Omental fat pad (tissue), 4 donors: ENCODE results near the gene ZSCAN31. TPM values are rescaled to one million over a fixed set of nuclear protein-coding genes. Genes with fewer than 3 reads are reported as not detected.
A peak's percentile ranks its signal among the peaks of the same experiment; 100 is the strongest.

Experiments
- ATAC-seq: fragments of 150-250 bp; one replicate; pipeline ENCODE4 v1.9.1; 2016; ENCODE audit warnings: mild to moderate bottlenecking, moderate library complexity; ENCODE audit not compliant: low FRiP score
- DNase-seq: peaks from one replicate; pipeline ENCODE4 v3.0.0-alpha.2; 2019; ENCODE audit warnings: low spot score
- total RNA-seq, 4 donors: library from RNA; depleted of rRNA; stranded (reverse); fragments of >200 nt; gene quantifications; one replicate each; pipeline ENCODE4 v1.1.0, GENCODE V29; 2016
- TF ChIP-seq, protein P1 (sequence below), 3 donors: fragments of 450-650 bp; IDR thresholded peaks; one replicate each; pipeline ENCODE4 v1.5.1; 2016 to 2017; ENCODE audit warnings: antibody characterized with exemption in 3 of 3, mild to moderate bottlenecking in 3 of 3, moderate library complexity in 2 of 3

Gene ZSCAN31
- total RNA-seq, 4 donors from 2014 or later: 1.7 to 12.7 (median 9.3) TPM

DNA sequence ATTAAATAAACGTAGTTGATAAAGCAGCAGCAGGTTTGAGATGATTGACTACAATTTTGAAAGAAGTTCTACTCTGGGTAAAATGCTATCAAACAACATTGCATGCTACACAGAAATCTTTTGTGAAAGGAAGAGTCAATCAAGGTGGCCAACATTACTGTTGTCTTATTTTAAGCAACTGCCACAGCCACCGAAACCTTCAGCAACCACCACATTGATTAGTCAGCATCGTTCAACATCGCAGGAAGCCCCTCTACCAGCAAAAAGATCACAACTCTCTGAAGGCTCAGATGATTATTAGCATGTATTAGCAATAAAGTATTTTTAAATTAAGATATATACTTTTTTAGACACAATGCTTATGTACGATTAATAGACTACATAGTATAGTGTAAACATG lies 40.6 kb downstream of the ZSCAN31 start:
- DNase-seq (no peak), ATAC-seq (no peak)
- TF ChIP-seq, protein P1, sequence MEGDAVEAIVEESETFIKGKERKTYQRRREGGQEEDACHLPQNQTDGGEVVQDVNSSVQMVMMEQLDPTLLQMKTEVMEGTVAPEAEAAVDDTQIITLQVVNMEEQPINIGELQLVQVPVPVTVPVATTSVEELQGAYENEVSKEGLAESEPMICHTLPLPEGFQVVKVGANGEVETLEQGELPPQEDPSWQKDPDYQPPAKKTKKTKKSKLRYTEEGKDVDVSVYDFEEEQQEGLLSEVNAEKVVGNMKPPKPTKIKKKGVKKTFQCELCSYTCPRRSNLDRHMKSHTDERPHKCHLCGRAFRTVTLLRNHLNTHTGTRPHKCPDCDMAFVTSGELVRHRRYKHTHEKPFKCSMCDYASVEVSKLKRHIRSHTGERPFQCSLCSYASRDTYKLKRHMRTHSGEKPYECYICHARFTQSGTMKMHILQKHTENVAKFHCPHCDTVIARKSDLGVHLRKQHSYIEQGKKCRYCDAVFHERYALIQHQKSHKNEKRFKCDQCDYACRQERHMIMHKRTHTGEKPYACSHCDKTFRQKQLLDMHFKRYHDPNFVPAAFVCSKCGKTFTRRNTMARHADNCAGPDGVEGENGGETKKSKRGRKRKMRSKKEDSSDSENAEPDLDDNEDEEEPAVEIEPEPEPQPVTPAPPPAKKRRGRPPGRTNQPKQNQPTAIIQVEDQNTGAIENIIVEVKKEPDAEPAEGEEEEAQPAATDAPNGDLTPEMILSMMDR (IDR thresholded peaks at IDR 0.05): no peak

DNA sequence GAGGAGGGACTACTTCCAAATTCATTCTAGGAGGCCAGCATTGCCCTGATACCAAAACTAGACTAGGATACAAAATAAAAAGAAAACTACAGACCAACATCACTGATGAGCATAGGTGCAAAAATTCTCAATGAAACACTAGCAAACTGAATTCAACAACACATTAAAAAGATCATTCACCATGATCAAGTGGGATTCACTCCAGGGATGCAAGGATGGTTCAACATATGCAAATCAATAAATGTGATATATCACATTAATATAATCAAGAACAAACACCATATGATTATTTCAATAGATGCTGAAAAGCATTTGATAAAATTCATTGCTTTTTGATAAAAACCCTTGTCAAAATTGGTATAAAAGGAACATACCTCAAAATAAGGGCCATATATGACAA lies 44.4 kb downstream of the ZSCAN31 start:
- TF ChIP-seq, protein P1 (IDR thresholded peaks at IDR 0.05): no peak
- ATAC-seq (no peak), DNase-seq (no peak)

- DNase-seq: no peak
- ATAC-seq: no peak
- TF ChIP-seq, protein P1 (IDR thresholded peaks at IDR 0.05): no peak
Measured at GRCh38 chr6:28282926-28283325, 53.0 kb downstream of the ZSCAN31 start.

DNA sequence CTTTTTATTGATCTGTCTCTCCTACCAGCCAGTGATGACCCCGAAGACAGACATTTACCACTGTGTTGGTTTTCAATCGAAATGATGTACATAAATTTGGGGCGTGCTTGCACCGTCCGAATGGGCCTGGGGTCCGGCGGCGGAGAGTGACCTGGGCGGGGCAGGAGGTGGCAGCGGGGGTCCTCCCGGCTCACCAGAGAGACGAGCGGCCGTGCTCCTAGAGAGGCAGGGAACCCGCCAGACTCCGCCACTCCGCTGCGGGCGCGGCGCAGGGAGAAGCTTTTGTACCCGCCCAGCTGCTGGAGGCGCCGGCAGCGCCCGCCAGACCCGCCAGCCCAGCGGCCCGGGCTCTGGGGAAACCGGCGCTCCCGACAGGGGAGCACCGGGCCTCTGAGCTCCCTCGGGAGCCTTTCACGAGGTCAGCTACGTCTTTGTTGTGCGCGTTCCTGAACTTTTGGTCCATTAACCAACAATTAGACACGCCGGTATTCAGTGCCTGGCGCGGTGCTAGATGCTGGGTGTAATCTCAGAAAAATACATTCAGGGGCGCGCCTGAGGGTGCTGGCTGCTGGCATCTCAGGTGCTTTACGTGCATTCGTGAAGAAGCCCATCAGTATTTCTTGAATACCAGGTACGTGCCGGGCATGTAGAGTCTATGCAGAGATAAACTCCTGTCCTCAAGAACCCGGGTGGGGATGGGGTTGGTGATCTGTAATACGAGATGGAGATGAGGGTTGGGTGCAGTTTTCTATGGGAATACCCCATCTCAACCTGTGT lies 54.5 kb downstream of the ZSCAN31 start, which contains the start of gene PGBD1:
PGBD1 (plus strand) TSS at position 285 of the 777 bp plus-strand sequence. CDS start 2,242 bp downstream, outside the sequence.
- TF ChIP-seq, protein P1 (IDR thresholded peaks at IDR 0.05): no peak
- DNase-seq (no peak), ATAC-seq (peak; percentile 82)

DNA sequence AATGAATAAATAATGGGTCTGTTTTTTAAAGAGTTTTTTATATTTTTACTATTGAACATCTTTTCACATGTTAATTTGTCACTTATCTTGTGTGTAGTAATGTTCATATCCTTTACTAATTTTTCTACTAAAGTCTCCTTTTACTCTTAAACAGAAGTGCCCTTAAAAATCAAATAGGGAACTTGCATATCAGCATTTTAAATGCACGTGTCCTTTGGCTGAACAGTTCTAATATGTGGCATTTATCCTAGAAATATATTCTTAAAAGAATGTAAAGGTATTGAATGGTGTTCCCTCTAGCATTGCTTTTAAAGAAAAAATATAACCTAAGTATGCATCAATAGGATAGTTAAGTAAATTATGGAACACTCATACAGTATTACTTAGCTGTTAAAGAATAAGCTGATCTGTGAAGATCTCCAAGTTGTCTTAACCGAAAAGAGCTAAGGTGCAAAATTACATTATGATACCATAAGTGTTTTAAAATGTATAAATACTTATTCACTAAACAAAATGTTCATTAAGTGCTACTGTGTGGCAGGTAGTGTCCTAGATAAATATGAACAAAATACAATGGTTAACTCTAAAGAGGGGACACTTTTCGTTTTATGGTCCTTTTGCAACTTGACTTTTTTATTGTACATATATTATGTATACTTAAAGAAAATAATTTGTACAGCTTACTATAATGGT lies 55.2 kb downstream of the ZSCAN31 start:
- ATAC-seq (no peak), DNase-seq (no peak)
- TF ChIP-seq, protein P1 (IDR thresholded peaks at IDR 0.05): no peak

GRCh38 chr6:28277746-28278145 lies 58.2 kb downstream of the ZSCAN31 start:
- DNase-seq: no peak
- no peak for ATAC-seq
- TF ChIP-seq, protein P1 (IDR thresholded peaks at IDR 0.05): no peak
